ENCODE measurements around the gene TTC28.
"Not testable (repeated sequence)": the region's sequence is repeated elsewhere in the genome, so short reads cannot be mapped to it uniquely, and the experiment has no call there.

TTC28 gene

DNA sequence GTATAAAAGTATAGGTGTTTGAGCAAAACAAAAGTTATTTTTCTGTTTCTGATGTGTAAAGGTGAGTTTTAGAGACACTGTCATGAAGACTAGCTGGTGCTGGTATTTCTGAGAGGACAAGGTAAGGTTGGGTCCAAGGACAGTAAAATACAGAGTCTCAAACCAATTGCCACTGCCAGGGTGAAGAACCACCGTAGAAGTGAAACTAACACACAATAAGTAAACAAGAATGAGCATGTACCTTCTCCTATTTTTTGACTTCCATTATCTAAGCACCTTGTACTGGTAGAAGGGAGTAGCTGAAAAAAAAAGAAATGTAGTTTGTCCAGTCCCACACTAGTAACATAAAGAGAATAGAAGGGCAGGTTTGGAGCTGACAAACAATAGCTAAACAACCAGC lies 117.3 kb downstream of the TTC28 start:
- no peak for TF ChIP-seq ZNF274 (IDR thresholded peaks at IDR 0.05; ENCODE audit: low read depth, low read length)
- no peak overlapping the region for H3K4me3 ChIP-seq (ENCODE audit: low read length)

DNA sequence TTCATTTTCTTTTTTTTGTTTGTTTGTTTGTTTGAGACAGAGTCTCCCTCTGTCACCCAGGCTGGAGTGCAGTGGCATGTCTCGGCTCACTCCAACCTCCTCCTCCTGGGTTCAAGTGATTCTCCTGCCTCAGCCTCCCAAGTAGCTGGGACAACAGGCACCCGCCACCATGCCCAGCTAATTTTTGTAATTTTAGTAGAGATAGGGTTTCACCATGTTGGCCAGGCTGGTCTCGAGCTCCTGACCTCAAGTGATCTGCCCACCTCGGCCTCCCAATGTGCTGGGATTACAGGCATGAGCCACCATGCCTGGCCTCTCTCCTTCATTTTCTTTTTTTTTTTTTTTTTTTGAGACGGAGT lies 118.9 kb downstream of the TTC28 start:
- not testable (repeated sequence) for H3K4me3 ChIP-seq (ENCODE audit: low read length)

DNA sequence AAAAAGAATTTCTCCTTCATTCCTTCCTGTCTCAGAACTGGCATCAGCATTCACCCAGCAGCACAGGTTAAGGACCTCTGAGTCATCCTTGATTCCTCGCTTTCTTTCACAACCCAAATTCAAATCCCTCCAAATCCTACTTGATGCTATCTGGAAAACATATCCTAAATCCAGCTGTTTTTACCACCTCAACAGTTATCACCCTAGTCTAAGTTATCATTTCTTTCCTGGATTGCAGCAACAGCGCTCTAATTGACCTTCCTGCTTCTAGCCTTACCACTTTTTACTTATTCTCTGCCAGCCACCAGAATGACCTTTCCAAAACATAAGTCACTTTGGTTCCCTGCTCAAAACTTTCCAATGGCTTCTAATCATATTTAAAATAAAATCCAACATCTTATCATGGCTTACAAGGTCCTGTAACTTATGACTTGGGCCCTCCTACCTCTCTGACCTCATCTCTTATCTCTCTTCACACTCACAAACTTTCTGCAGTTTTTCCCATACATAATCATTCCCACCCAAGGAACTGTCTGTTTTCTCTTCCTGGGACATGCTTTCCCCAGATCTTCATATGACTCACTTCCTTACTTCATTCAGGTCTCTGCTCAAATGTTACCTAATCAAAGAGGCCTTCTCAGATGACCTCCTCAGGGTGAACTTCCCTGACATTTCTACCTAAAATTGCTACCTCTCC lies 119.4 kb downstream of the TTC28 start:
- no peak overlapping the region for H3K4me3 ChIP-seq (ENCODE audit: low read length)
- TF ChIP-seq ZNF274 (IDR thresholded peaks at IDR 0.05; ENCODE audit: low read depth, low read length), result no peak

DNA sequence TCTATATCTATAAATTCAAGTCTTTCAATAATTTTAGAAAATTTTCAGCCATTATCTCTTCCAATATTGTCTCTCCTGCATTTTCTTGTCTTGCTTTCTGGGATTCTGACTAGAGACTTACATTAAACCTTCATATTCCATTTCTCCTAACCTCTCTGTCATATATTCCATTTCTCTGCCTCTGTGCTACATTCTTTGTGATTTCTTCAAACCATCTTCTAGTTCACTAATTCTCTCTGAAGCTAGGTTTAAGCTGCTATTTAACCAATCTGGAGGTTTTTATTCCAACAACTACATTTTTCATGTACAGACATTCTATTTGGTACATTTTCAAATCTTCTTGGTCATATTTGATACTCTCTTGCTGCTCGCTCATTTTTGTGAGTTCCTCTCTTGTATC lies 122.5 kb downstream of the TTC28 start:
- TF ChIP-seq ZNF274 (IDR thresholded peaks at IDR 0.05; ENCODE audit: low read depth, low read length), result no peak
- no peak overlapping the region for H3K4me3 ChIP-seq (ENCODE audit: low read length)

DNA sequence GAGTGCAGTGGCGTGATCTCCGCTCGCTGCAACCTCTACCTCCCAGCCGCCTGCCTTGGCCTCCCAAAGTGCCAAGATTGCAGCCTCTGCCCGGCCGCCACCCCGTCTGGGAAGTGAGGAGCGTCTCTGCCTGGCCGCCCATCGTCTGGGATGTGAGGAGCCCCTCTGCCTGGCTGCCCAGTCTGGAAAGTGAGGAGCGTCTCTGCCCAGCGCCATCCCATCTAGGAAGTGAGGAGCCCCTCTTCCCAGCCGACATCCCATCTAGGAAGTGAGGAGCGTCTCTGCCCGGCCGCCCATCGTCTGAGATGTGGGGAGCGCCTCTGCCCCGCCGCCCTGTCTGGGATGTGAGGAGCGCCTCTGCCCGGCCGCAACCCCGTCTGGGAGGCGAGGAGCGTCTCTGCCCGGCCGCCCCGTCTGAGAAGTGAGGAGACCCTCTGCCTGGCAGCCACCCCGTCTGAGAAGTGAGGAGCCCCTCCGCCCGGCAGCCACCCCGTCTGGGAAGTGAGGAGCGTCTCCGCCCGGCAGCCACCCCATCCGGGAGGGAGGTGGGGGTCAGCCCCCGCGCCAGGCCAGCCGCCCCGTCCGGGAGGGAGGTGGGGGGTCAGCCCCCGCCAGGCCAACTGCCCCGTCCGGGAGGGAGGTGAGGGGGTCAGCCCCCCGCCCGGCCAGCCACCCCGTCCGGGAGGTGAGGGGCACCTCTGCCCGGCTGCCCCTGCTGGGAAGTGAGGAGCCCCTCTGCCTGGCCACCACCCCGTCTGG lies 126.4 kb downstream of the TTC28 start:
- not testable (repeated sequence) for H3K4me3 ChIP-seq (ENCODE audit: low read length)

DNA sequence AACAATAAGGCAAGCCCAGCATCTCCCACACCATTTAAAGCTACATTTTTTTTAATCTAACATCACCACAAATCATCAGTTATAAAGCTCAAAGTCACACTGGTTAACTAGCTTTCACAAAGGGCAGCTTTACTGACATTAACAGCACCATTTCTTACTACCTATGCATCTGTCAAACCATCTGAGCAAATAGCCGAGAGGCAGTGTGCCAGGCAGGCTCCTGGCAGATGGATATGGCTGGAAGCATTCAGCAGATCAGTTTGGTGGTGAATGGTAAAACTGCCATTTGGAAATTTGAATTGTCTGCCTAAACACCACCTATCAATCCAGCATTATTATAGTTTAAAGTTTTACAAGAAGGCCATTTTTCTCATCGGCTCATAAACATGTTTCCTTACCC lies 131.2 kb downstream of the TTC28 start:
- TF ChIP-seq ZNF274 (IDR thresholded peaks at IDR 0.05; ENCODE audit: low read depth, low read length), result no peak
- H3K4me3 ChIP-seq (ENCODE audit: low read length), result no peak overlapping the region

DNA sequence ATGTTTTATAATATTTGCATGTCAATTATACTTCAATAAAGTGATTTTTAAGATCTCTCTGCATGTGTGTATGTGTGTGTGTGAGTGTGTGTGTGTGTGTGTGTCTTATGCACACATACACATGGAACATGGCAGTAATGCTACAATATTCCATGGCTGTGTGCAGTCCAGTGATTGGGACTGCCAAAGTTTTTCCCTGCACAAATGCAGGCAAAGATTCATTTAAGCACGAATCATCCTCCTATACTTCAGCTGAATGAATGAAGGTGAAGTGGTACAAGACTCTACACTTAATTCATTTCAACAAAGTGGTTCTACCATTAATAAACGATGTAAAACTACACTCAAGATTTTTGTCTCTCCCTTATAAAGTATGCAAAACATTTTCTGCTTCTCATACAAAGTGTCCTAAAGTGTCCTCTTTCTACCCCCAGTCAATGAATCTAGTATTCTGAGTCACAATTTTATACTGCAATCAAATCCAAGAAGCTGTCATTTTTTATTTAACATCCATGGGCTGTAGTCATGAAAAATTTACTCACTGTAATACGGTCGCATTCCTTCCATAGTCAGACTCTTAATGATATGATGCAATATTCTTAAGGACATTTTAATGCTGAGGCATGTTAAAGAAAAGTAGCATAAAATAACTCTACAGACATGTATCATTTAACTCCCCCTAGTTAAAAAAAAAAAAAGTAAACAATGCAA lies 132.4 kb downstream of the TTC28 start:
- no peak overlapping the region for H3K4me3 ChIP-seq (ENCODE audit: low read length)
- TF ChIP-seq ZNF274 (IDR thresholded peaks at IDR 0.05; ENCODE audit: low read depth, low read length), result no peak

DNA sequence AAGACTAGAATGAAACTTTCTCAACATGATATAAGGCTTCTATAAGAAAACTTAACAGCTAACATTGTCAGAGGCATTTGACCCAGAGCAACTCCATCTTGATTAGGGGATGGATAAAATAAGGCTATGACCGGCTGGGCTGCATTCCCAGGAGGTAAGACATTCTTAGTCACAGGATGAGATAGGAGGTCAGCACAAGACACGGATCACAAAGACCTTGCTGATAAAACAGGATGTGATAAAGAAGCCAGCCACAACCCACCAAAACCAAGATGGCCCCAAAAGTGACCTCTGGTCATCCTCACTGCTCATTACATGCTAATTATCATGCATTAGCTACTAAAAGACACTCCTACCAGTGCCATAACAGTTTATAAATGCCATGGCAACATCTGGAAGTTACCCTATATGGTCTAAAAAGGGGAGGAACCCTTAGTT lies 135.2 kb downstream of the TTC28 start:
- no peak for TF ChIP-seq ZNF274 (IDR thresholded peaks at IDR 0.05; ENCODE audit: low read depth, low read length)
- no peak overlapping the region for H3K4me3 ChIP-seq (ENCODE audit: low read length)

DNA sequence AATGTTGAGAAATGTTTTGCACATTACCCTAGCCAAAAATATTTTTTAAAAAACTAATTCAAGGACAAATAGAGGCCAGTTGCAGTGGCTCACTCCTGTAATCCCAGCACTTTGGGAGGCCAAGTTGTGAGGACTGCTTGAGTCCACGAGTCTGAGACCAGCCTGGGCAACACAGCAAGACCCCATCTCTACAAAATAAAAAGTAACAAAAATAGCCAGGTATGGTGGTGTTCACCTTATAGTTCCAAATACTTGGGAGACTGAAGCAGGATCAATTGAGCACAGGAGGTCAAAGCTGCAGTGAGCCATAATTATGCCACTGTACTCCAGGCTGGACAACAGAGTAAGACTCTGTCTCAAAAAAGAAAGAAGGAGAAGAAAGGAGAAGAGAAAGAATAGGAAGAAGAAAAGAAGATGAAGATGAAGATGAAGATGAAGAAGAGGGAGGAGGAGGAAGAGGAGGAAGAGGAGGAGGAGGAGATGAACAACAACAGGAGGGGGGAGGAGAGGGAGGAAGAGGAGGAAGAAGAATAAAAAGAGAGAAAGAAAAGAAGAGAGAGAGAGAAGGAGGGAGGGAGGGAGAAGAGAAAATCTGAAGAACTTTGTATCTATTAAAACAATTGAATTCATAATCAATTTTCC lies 136.5 kb downstream of the TTC28 start:
- TF ChIP-seq ZNF274 (IDR thresholded peaks at IDR 0.05; ENCODE audit: low read depth, low read length), result no peak
- no peak overlapping the region for H3K4me3 ChIP-seq (ENCODE audit: low read length)

DNA sequence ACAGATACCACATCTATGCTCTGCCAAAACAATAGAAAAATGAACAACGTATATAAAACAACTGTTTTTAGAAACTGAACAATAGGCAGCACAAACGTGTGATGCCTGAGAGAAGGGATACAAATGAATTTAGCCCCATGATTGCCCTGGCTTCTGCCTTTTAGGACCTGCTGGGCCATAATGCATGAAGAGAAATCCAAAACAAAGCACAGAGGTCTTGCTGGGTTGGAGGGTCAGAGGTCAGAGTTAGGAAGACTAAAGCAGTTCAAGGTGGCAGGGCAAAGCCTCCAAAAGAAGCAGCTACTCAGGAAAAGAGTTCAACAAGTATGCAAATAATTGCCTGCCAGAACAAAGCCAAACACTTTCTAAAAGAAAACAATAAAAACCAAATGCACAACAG lies 138.5 kb downstream of the TTC28 start:
- TF ChIP-seq ZNF274 (IDR thresholded peaks at IDR 0.05; ENCODE audit: low read depth, low read length), result no peak
- H3K4me3 ChIP-seq (ENCODE audit: low read length), result no peak overlapping the region

DNA sequence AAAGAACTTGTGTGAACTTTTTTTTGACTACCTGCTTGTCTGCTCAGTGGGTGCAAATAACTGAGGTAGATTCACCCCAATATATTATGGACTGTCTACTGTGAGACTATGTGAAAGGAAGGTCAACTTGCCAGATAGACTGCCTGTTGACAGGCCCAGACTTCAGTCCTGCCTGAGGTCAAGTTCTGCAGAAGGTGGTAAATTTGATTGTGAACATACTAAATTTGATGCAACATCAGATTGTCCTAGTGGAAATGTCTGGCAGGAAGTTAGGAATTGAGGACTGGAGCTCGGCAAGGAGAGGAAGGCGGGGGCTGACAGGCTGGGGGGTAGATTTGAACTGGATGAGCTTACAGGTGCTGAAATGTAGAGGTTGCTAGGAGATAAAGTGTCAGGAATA lies 140.7 kb downstream of the TTC28 start:
- no peak overlapping the region for H3K4me3 ChIP-seq (ENCODE audit: low read length)
- no peak for TF ChIP-seq ZNF274 (IDR thresholded peaks at IDR 0.05; ENCODE audit: low read depth, low read length)

DNA sequence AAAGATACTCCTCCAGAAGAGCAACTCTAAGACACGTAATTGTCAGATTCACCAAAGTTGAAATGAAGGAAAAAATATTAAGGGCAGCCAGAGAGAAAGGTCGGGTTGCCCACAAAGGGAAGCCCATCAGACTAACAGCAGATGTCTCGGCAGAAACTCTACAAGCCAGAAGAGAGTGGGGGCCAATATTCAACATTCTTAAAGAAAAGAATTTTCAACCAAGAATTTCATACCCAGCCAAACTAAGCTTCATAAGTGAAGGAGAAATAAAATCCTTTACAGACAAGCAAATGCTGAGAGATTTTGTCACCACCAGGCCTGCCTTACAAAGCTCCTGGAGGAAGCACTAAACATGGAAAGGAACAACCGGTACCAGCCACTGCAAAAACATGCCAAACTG lies 149.1 kb downstream of the TTC28 start:
- H3K4me3 ChIP-seq (ENCODE audit: low read length), result not testable (repeated sequence)

DNA sequence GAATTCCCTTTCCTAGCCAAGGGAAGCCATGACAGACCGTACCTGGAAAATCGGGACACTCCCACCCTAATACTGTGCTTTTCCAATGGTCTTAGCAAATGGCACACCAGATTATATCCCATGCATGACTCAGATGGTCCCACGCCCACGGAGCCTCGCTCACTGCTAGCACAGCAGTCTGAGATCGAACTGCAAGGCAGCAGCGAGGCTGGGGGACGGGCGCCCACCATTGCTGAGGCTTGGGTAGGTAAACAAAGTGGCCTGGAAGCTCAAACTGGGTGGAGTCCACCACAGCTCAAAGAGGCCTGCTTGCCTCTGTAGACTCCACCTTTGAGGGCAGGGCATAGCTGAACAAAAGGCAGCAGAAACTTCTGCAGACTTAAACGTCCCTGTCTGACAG lies 150.5 kb downstream of the TTC28 start:
- H3K4me3 ChIP-seq (ENCODE audit: low read length), result not testable (repeated sequence)

DNA sequence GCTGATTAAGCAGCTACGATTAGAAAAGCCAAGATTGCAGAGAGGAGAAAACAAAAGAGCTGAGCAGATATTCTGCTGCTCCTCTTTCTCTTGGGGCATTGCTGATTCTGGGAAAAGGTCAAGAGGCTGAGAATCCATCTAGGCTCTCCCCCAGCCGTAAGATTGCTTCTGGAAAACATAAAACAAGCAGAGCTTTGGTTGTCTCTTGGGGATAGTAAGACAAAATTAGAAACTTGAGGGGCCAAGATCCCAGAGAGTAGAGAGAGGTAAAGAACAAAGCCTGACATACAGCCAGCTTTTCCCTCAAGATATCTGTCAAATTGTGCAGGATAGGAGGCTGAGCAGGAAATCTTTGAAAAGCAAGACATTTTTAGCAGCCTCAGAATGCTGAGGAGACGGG lies 158.2 kb downstream of the TTC28 start:
- no peak for TF ChIP-seq ZNF274 (IDR thresholded peaks at IDR 0.05; ENCODE audit: low read depth, low read length)

DNA sequence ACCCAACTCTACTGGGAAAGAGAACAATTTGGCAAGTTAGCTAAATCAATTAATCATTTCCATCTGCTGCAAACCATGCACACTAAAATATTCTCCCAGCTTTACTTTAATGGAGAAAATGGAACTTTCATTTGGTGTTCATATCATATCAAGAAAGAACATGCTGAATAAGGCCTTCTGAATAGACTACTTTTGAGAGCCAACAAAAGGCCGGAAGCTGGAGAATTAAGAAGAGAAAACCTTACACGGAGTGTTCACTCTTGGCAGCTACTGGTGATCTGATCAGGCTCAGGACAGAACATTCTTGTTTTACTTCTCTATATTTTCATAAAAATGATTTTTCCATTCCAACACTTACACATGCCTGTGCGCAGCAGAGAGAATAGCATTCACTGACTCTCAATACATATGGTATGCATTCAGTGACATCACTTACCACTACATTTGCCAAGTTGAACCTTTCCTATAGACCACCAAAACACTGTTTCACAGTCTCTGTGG lies 165.3 kb downstream of the TTC28 start:
- no peak for TF ChIP-seq ZNF274 (IDR thresholded peaks at IDR 0.05; ENCODE audit: low read depth, low read length)

More for the DNA sequence above, 158.2 kb downstream of the TTC28 start:
- H3K4me3 ChIP-seq (ENCODE audit: low read length), result no peak overlapping the region

DNA sequence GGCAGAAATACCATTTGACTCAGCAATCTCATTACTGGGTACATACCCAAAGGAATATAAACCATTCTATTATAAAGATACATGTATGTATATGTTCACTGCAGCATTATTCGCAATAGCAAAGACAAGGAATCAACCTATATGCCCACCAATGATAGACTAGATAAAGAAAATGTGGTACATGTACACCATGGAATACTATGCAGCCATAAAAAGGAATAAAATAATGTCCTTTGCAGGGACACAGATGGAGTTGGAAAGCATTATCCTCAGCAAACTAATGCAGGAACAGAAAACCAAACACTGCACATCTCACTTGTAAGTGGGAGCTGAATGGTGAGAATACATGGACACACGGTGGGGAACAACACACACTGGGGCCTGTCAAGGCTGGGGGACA lies 167.3 kb downstream of the TTC28 start:
- H3K4me3 ChIP-seq (ENCODE audit: low read length), result not testable (repeated sequence)

More for the DNA sequence above, 165.3 kb downstream of the TTC28 start:
- H3K4me3 ChIP-seq (ENCODE audit: low read length), result no peak overlapping the region
